H1 (cell line): Measurements from ENCODE around the gene UBE2D2. TPM values are rescaled to one million over a fixed set of nuclear protein-coding genes. Genes with fewer than 3 reads are reported as not detected.

Experiments
- CTCF ChIA-PET: fragments of 300-600 bp; sonication (Branson Sonifier 250); formaldehyde crosslinking; loops from one replicate; lab custom pipeline; 2021; ENCODE audit not compliant: partially characterized antibody; lab: Charles Lee
- POLR2A ChIA-PET: fragments of 300-600 bp; sonication (Branson Sonifier 250); formaldehyde crosslinking; loops from one replicate; lab custom pipeline; 2021; ENCODE audit warnings: inconsistent platforms; ENCODE audit not compliant: partially characterized antibody; lab: Charles Lee
- DNase-seq, 2 experiments: peaks; one replicate each; pipeline versions ENCODE4 v3.0.0 to v3.0.0-alpha.2; 2010 to 2022; ENCODE audit warnings: low spot score in 2 of 2, low read depth in 1 of 2, mixed read lengths in 1 of 2
- FAIRE-seq: peaks from 2 replicates; lab custom pipeline; 2011; peaks lifted over from hg19 to GRCh38; lab: Jason Lieb, UNC
- H2AFZ ChIP-seq: 2 replicates; pipeline ENCODE4 v1.8.1; 2012; ENCODE audit warnings: low read length, inconsistent platforms
- H2AK5ac ChIP-seq: 2 replicates; pipeline ENCODE4 v1.6.1; 2013; ENCODE audit warnings: low read depth, low read length
- H2BK120ac ChIP-seq: replicated peaks from 2 replicates; pipeline ENCODE3; 2013; ENCODE audit warnings: low read depth, low read length, inconsistent platforms
- H2BK12ac ChIP-seq: 2 replicates; pipeline ENCODE4 v1.6.1; 2013; ENCODE audit warnings: low read depth, low read length
- H2BK15ac ChIP-seq: 2 replicates; pipeline ENCODE4 v1.6.1; 2013; ENCODE audit warnings: low read length
- H2BK20ac ChIP-seq: 2 replicates; pipeline ENCODE4 v1.6.1; 2013; ENCODE audit warnings: low read length
- H2BK5ac ChIP-seq: 2 replicates; pipeline ENCODE4 v1.6.1; 2013; ENCODE audit warnings: low read depth, low read length
- H3K14ac ChIP-seq: 2 replicates; pipeline ENCODE4 v1.6.1; 2013; ENCODE audit warnings: inconsistent platforms; ENCODE audit not compliant: insufficient read length
- H3K18ac ChIP-seq: 2 replicates; pipeline ENCODE4 v1.6.1; 2013; ENCODE audit warnings: low read length; ENCODE audit errors: extremely low read depth
- H3K23ac ChIP-seq: 2 replicates; pipeline ENCODE4 v1.6.1; 2013; ENCODE audit warnings: inconsistent platforms; ENCODE audit not compliant: insufficient read length
- H3K23me2 ChIP-seq: 2 replicates; pipeline ENCODE4 v1.6.1; 2013; ENCODE audit warnings: low read depth, low read length
- H3K27ac ChIP-seq: 2 replicates; pipeline ENCODE4 v1.6.1; 2011; ENCODE audit warnings: low read depth, low read length, inconsistent platforms
- H3K27me3 ChIP-seq, 4 experiments: replicated peaks in 1 of 4; 1 replicate in 1 of 4; 2 replicates in 3 of 4; pipeline versions ENCODE4 v1.6.1 to v1.8.1; 2011 to 2013; ENCODE audit warnings: low read length in 3 of 4, mild to moderate bottlenecking in 3 of 4, inconsistent platforms in 2 of 4, mixed read lengths in 2 of 4, moderate library complexity in 1 of 4; ENCODE audit not compliant: control insufficient read depth in 3 of 4, insufficient read depth in 3 of 4; ENCODE audit errors: extremely low read depth in 1 of 4
- H3K36me3 ChIP-seq, 4 experiments: 2 replicates each; pipeline versions ENCODE4 v1.6.1 to v1.8.1; 2011 to 2013; ENCODE audit warnings: mild to moderate bottlenecking in 4 of 4, low read length in 3 of 4, moderate library complexity in 2 of 4, control low read depth in 1 of 4, inconsistent platforms in 1 of 4; ENCODE audit not compliant: insufficient read depth in 4 of 4, control insufficient read depth in 2 of 4
- H3K4ac ChIP-seq: replicated peaks from 2 replicates; pipeline ENCODE3; 2013; ENCODE audit warnings: low read length, low read depth, mixed read lengths, inconsistent platforms; ENCODE audit not compliant: insufficient read length
- H3K4me1 ChIP-seq, 4 experiments: replicated peaks in 1 of 4; 1 replicate in 1 of 4; 2 replicates in 3 of 4; pipeline versions ENCODE4 v1.6.1 to v1.8.1; 2011 to 2013; ENCODE audit warnings: low read length in 3 of 4, inconsistent platforms in 2 of 4, mixed read lengths in 1 of 4; ENCODE audit not compliant: insufficient read depth in 4 of 4, control insufficient read depth in 3 of 4
- H3K4me2 ChIP-seq, 2 experiments: 2 replicates each; pipeline versions ENCODE4 v1.6.1 to v1.8.1; 2011 to 2013; ENCODE audit warnings: low read depth in 2 of 2, low read length in 2 of 2, control low read depth in 1 of 2, inconsistent platforms in 1 of 2, mild to moderate bottlenecking in 1 of 2; ENCODE audit not compliant: insufficient read depth in 1 of 2
- H3K4me3 ChIP-seq, 4 experiments: fragments of 200-600, 300-600 bp in 1 of 4; sonication (generic), shearing (Covaris generic), sonication (Bioruptor Twin) in 1 of 4; 2 replicates each; pipeline versions ENCODE4 v1.5.1 to v1.8.1; 2011 to 2016; ENCODE audit warnings: low read length in 4 of 4, low read depth in 3 of 4, control low read depth in 2 of 4, inconsistent platforms in 2 of 4, mild to moderate bottlenecking in 2 of 4, mixed read lengths in 1 of 4, moderate library complexity in 1 of 4; ENCODE audit not compliant: insufficient read depth in 2 of 4; ENCODE audit errors: extremely low read depth in 1 of 4
- H3K56ac ChIP-seq: replicated peaks from 2 replicates; pipeline ENCODE3; 2013; ENCODE audit warnings: low read depth, mild to moderate bottlenecking, mixed read lengths, low read length, inconsistent platforms; ENCODE audit not compliant: insufficient read length
- H3K79me1 ChIP-seq: 2 replicates; pipeline ENCODE4 v1.6.1; 2013; ENCODE audit warnings: low read depth, low read length, control low read depth
- H3K79me2 ChIP-seq, 2 experiments: 2 replicates each; pipeline versions ENCODE4 v1.6.1 to v1.8.1; 2012 to 2013; ENCODE audit warnings: low read length in 2 of 2, mild to moderate bottlenecking in 2 of 2, inconsistent platforms in 1 of 2; ENCODE audit not compliant: insufficient read depth in 2 of 2, control insufficient read depth in 1 of 2
- H3K9ac ChIP-seq, 4 experiments: replicated peaks in 1 of 4; 1 replicate in 1 of 4; 2 replicates in 3 of 4; pipeline versions ENCODE4 v1.6.1 to v1.8.1; 2011 to 2013; ENCODE audit warnings: low read depth in 3 of 4, low read length in 3 of 4, control low read depth in 2 of 4, mild to moderate bottlenecking in 2 of 4, moderate library complexity in 2 of 4, inconsistent platforms in 1 of 4; ENCODE audit errors: extremely low read depth in 1 of 4
- H3K9me3 ChIP-seq, 2 experiments: 2 replicates each; pipeline versions ENCODE4 v1.6.1 to v1.8.1; 2012 to 2013; ENCODE audit warnings: mild to moderate bottlenecking in 2 of 2, moderate library complexity in 2 of 2, control low read depth in 1 of 2, inconsistent platforms in 1 of 2, low read depth in 1 of 2, low read length in 1 of 2, mixed read lengths in 1 of 2; ENCODE audit not compliant: insufficient read depth in 2 of 2
- H4K20me1 ChIP-seq, 2 experiments: replicated peaks in 1 of 2; 2 replicates each; pipeline versions ENCODE3 to v1.8.1; 2011 to 2013; ENCODE audit warnings: inconsistent platforms in 2 of 2, low read length in 2 of 2, mild to moderate bottlenecking in 1 of 2; ENCODE audit not compliant: insufficient read depth in 2 of 2, control insufficient read depth in 1 of 2
- H4K5ac ChIP-seq: 2 replicates; pipeline ENCODE4 v1.6.1; 2013; ENCODE audit warnings: low read length, low read depth, mixed read lengths, inconsistent platforms; ENCODE audit not compliant: insufficient read length
- H4K8ac ChIP-seq: 2 replicates; pipeline ENCODE4 v1.8.0; 2013; ENCODE audit warnings: mild to moderate bottlenecking, moderate library complexity, low read length, inconsistent platforms; ENCODE audit not compliant: insufficient read depth; ENCODE audit errors: extremely low read depth
- H4K91ac ChIP-seq: replicated peaks from 2 replicates; pipeline ENCODE3; 2013; ENCODE audit warnings: low read length, mixed read lengths, inconsistent platforms; ENCODE audit not compliant: insufficient read length
- BACH1 ChIP-seq: IDR thresholded peaks from 2 replicates; pipeline ENCODE4 v1.6.1; 2012; ENCODE audit warnings: low read length, improper control_type of control experiment
- WGBS, 2 experiments: shearing (Covaris generic) in 1 of 2; methylation state at CpG; one replicate each; pipeline versions ENCODE4 v1.1.6 to v1.1.7; 2013 to 2015; ENCODE audit warnings: low lambda C conversion rate in 2 of 2, mixed read lengths in 2 of 2, inconsistent platforms in 1 of 2, low coverage in 1 of 2, missing lambda C conversion rate in 1 of 2; ENCODE audit not compliant: insufficient replicate concordance in 2 of 2, insufficient coverage in 1 of 2, insufficient read length in 1 of 2; ENCODE audit errors: extremely low coverage in 1 of 2, missing lambda C conversion rate in 1 of 2; 5-methylcytosine and 5-hydroxymethylcytosine counted together
- polyA plus RNA-seq, 7 experiments: library from polyadenylated mRNA; depleted of rRNA in 3 of 7; stranded (reverse) in 5 of 7; unstranded in 2 of 7; fragments of >200 nt in 5 of 7; fragments of 200-250 nt in 2 of 7; gene quantifications; 1 replicate in 5 of 7; 2 replicates in 1 of 7; 4 replicates in 1 of 7; pipeline versions ENCODE4 v1.2.1 to v1.2.3, GENCODE V29; 2011 to 2013; ENCODE audit warnings: missing spikeins in 2 of 7, mixed read lengths in 2 of 7
- total RNA-seq: library from RNA; stranded (reverse); fragmentation: NEBNext Ultra II Directional; extraction: Animal tissue kit (Norgen Biotek cat#: 25700); gene quantifications from 2 replicates; pipeline ENCODE4 v1.2.1, GENCODE V29; 2021
- TF ChIP-seq, protein P1 (sequence below): IDR thresholded peaks from 2 replicates; pipeline ENCODE4 v1.6.1; 2012; ENCODE audit warnings: inconsistent platforms

The UBE2D2 gene
- total and polyA plus RNA-seq, 2 of the 8 experiments (the other 6 are each of a cell fraction or from before 2014, with no cell fraction given): 66.9 to 203 TPM

DNA sequence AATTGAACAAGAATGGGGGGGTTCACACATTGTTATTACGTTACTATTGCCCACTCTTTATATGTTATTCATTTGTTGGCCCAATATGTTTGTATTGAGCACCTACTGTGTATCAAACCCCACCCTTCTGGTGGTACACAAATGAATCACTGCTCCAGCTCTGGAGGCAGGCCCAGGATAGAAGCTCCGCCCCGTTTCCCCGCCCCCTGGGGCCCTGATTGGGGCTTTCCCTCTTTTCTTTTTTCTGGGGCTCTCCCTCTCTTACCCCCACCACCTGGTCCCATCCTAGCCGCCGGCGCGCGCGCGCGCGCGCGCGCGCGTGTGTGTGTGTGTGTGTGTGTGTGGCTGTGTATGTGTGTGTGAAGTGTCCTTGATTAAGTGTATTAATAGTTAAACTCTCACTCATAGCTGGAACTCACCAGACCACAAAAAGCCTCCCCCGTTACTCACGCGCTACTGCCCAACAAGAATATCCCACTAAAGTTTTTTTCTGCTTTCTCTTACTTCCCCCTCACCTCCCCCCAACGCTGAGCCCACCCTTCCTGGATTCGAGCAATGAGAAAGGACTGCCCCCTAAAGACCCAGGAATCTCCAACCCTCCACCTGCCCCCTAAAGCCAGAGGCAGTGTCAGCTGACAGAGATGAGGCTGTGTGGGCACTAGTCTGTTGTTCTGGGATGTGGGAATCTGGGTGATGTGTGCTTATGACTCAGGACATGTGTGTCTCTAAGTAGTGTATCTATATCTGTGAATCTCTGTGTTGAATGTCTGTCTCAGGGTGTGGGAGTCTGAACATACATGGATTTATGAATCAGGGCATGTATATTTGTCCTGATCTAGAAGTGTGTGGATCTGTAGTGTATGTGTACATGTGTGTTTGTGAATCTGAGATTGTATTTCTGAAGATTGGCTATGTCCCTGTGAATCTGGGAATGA lies 91.0 kb downstream of the UBE2D2 start:
- peak overlapping the region; percentile 96 for H2AK5ac ChIP-seq
- peaks cover 20 to 53% (median 50%) of the 10 kb centered on the region in 4 experiments for H3K4me1 ChIP-seq
- WGBS, 2 experiments: 20% methylated on average over 17 of the region's 23 CpGs; no CpG with 5 or more reads in 1 of the 2 experiments
- DNase-seq: peak in 1 of 2 experiments; percentile 90
- ChIA-PET POLR2A (interaction anchor here (0.7 to 14.7 kb wide), 16 partner anchors 8 to 112 kb away, joined by 3 to 212 read pairs (median 4); no protein-coding TSS in a partner anchor), CTCF (interaction anchor here (0.7 to 14.5 kb wide), 12 partner anchors 9 to 317 kb away, joined by 3 to 224 read pairs (median 4); no protein-coding TSS in a partner anchor)
- no peak overlapping the region; the same call in 1 of the 2 replicates for H3K18ac ChIP-seq
- FAIRE-seq: no peak
- H2AFZ ChIP-seq: no peak overlapping the region
- H4K5ac ChIP-seq: no peak overlapping the region
- peaks cover 0 to 4% (median 0%) of the 10 kb centered on the region in 4 experiments; a peak in 2 of 7 replicates for H3K27me3 ChIP-seq
- no peak overlapping the region for H3K9ac ChIP-seq
- no peak overlapping the region for H3K14ac ChIP-seq
- H2BK15ac ChIP-seq: peak overlapping the region; percentile 97; the same call in 1 of the 2 replicates
- peaks cover 42 to 77% of the 10 kb centered on the region in 2 experiments for H3K79me2 ChIP-seq
- H3K4me3 ChIP-seq: peak overlapping the region in 3 of 4 experiments; percentile 2 to 90 (median 14); a peak in 5 of 8 replicates
- TF ChIP-seq BACH1: 0 out of 2 replicates have a peak, but pooled peaks have one; percentile 4
- TF ChIP-seq, protein P1, sequence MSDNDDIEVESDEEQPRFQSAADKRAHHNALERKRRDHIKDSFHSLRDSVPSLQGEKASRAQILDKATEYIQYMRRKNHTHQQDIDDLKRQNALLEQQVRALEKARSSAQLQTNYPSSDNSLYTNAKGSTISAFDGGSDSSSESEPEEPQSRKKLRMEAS: no peak
- TF ChIP-seq, all 59 proteins: peak for 1
- Histone ChIP-seq H3K56ac (no peak overlapping the region), H3K27ac (no peak overlapping the region), H2BK120ac (peak overlapping the region; percentile 27), H3K36me3 (no peaks in the 10 kb centered on the region), H3K79me1 (peaks cover 39% of the 10 kb centered on the region), H3K4me2 (peak overlapping the region; percentile 91 to 97), H3K23me2 (peaks cover 21% of the 10 kb centered on the region), H2BK5ac (peak overlapping the region; percentile 44; the same call in 1 of the 2 replicates), H3K9me3 (no peaks in the 10 kb centered on the region), H4K20me1 (peaks cover 34 to 42% of the 10 kb centered on the region in 2 experiments), H3K23ac (no peak overlapping the region), H4K8ac (no peak overlapping the region), H2BK20ac (peak overlapping the region; percentile 40; the same call in 1 of the 2 replicates), H3K4ac (peak overlapping the region; percentile 36), H4K91ac (no peak overlapping the region), H2BK12ac (peak overlapping the region; percentile 51)
